ENCODE data around the gene KCNAB2. TPM values are rescaled to one million over a fixed set of nuclear protein-coding genes. Genes with fewer than 3 reads are reported as not detected.
"Not testable (repeated sequence)": the region's sequence is repeated elsewhere in the genome, so short reads cannot be mapped to it uniquely, and the experiment has no call there.

KCNAB2 gene
- polyA plus RNA-seq, 3 donors = 3.1 to 5.3 (median 4.1) TPM

DNA sequence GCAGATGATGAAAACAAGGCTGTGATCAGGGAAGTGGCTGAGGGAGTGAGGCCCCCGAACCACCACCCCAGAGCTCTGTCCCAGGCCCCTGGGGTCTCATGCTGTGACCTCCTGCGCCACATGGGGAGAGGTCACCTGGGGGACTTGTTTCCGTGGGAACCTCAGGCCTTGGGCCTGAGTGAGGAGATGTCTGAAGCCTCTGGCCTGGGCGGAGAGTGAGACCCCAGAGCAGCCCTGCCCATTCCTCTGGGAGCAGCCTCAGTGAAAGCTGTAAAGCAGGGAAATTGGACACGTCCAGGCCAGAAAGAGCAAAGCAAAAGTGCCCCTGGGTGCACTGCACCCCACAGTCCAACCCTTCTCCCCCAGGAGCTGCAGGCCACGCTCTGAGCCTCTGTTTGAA is 37.0 kb upstream of the KCNAB2 start:
- DNase-seq = no peak

DNA sequence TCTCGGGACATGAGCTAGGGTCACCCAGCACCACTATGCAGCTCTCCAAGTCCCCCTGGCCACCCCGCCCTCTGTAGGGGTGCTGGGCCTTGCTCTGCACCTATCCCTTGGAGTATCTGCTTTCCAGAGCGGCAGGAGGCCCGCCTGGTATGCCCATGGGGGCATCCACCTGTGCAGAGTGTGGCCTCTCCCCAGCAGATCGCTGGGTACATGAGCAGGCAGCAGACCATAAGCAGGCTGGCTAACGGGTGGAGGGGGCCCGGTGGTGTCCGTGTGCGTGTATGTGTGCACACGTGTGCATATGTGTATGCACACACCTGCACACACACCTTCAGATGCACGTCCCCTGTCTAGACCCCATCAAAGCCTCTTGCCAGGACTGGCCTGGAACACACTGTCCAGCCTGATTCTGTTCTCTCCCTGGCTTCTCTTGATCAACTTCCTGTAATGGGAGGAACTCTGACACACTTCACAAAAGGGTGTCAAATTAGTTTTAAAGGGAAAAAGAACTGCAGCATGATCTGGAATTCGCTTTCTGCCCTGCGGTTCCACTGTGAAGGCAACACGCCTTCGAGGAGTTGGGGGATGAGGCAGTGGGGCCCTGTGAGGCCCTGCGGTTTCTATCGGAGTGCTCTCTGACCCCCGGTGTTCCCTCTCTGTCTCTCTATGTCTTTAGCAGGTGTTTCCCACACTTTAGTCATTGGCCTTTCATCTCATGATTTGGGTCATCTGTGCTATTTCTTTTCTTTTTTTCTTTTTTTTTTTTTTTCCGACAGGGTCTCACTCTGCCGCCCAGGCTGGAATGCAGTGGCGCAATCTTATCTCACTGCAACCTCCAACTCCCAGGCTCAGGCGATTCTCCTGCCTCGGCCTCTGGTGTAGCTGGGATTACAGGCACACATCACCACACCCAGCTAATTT is 36.3 kb upstream of the KCNAB2 start:
- no peak for DNase-seq

DNA sequence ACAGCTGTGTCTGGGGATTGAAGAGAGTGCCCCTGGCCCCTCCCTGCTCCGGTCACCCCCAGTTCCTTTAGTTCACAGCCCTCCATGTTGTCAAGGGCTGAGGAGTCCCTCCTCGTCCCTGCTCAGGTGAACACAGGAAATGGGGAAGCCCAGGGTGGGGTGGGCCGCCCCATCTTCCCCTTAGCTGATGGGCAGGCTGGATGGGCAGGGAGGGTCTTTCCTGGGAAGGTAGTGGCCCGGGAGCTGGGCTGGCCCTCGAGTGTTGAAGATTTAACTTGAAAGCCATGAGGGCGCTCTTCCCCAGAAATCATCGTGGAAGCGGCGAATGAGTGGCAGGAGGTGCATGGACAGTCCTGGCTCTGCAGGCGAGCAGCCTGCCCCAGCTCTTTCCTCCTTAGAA is 35.1 kb upstream of the KCNAB2 start:
- no peak for DNase-seq

DNA sequence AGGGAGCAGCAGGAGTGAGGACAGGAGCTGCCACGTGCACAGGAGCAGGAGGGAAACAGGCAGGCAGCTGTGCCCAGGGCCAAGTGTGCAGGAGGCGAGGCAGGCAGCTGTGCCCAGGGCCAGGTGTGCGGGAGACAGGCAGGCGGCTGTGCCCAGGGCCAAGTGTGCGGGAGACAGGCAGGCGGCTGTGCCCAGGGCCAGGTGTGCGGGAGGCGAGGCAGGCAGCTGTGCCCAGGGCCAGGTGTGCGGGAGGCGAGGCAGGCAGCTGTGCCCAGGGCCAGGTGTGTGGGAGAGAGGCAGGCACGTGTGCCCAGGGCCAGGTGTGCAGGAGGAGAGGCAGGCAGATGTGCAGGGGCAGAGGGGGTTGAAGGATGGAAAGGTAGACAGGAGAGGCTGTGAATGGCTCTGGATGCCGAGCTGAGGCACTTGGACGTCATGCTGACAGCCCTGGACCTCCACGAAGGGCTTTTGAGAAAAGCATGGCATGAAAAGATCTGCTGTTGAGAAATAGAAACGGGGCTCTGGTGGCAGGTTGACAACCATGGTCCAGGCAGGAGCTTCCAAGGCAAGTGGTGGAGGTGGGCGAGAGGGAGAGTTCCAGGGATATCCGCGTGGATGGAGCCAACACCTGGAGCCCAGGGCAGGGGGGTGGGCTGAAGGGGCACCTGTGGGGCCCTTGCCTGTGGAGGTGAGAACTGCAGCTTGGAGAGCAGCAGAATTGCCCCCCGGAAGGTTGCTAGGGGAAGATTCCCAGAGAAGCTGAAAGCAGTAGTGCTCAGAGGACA is 34.3 kb upstream of the KCNAB2 start:
- no peak for DNase-seq

DNA sequence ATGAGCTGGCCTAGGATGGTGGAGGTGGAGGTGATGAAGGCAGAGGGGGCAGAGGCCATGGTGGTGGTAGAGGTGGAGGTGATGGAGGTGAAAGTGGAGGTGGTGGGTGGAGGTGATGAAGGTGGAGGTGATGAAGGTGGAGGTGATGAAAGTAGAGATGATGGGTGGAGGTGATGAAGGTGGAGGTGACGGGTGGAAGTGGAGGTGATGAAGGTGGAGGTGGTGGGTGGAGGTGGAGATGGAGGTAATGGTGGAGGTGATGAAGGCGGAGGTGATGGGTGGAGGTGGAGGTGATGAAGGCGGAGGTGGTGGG is 33.8 kb upstream of the KCNAB2 start:
- no peak for DNase-seq

DNA sequence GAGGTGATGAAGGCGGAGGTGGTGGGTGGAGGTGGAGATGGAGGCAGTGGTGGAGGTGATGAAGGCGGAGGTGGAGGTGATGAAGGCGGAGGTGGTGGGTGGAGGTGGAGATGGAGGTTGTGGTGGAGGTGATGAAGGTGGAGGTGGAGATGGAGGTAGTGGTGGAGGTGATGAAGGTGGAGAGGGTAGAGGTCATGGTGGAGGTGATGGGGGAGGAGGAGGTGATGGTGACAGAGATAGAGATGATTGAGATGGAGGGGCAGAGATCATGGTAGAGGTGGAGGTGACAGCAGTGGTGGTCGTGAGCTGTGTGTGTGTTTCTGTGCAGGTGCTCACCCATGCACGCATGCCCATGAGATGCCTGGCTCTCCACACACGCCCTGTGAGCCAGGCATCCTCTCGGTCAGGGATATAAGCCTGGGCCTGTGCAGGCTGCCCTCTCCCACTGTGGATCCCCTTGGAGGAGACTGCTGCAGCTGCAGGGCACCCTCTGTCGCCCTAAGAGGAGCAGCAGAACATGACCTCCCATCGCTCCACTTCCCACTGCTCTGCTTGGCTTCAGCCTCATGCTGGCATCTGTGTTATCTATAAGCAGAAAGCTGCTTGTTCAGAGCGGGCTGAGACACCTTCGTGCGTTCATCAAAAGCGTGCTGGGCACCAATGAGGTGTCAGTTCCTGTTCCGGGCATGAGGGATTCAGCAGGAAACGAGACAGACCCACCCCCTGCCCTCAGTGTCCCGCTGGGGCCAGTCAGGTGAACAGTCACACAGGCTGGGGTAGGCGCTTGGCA is 33.0 kb upstream of the KCNAB2 start:
- no peak for DNase-seq

DNA sequence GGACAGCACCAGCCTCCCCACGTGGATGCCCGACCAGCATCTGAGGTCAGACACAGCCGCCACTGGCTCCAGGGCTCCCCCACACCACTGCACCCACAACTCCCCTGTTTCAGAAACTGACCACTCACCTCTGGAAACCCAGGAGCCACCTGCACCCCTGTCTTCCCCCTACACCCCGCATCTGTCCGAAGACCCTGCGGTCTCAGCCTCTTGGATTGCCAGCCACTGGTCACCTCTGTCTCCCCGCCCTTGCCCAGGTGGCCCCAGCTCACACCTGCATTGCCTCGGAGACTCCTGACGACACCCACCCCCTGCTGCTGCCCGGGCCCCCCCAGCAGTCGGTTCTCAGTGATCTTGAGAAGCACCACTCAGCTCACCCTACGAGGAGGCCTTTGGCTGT is 32.2 kb upstream of the KCNAB2 start:
- DNase-seq = no peak

DNA sequence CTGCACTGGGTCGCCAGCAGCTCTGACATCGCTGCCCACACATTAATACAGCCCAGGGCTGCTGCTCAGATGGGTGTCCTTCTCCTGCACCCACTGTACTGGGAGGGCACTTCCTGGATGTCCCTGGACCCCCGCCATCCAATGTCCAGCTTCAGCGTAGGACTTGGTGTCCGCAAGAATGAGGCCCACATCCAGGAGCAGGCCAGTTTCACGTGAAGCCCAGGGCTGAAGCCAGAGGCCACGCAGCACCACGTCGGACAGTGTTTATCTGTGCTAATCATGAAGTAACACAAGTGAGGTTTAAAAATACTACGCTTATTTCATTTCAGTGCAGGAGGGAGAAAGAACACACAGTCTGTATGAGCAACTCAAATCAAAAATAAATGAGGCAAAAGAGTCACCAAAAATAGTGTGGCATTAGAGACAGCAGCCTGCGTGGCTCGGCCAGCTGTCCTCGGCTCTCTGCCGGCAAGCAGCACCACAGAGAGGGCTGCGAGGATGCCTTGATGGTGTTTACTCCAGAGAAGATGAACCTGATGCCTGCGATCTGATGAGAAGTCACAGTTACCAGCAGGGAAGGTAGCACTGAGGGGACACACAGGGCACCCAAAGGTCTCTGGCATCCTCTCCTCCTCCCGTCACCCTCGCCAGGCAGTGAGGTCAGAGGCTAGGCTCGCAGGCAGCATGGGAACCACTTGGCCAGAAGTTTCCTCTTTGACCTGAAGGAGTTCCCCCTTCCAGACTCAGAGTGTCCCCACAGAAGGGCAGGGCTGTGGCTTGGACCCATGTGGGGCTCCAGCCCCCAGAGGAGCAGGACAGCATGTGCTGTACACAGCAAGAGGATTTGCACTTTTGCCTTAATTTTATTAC is 31.3 kb upstream of the KCNAB2 start:
- DNase-seq = no peak

DNA sequence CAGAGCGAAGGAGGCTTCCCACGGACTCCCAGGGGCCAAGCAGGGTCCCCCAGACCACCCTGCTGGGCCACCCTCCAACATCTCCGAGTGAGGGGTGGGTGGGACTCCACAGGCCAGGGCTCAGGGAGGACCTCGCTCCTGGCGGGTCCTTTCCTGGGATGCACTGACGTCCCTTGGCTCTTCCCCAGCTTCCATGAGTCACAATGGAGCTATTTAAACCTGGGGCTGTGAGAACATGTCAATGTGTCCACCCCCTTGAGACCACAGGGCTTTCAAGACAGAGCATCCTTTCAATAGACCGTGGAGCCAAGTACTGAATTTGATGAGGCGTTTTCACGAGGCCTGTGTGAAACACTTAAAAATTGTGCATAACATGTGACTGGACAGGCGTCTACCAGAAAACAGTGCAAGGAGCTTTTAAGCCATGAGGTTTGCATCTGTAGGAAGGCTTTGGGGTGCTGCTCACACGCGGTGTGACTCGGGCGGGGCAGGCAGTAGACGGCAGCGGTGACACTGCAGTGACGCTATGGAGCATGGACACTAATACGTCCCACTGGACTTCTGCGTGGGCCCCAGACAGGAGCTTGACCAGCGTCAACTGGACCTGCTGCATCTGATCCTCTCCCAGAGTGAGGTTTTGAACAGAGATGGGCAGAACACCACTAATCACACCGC is 29.4 kb upstream of the KCNAB2 start:
- no peak for DNase-seq

DNA sequence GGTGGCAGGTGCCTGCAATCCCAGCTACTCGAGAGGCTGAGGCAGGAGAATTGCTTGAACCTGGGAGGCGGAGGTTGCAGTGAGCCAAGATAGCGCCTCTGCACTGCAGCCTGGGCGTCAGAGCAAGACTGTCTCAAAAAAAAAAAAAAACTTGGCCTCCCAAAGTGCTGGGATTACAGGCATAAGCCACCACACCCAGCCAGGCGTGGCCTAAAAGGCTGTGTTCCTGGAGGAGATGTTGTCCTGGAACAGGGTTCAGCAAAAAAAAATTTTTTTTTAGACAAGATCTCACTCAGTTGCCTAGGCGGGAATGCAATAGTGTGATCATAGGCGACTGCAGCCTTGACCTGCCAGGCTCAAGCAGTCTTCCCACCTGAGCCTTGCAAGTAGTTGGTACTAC is 28.0 kb upstream of the KCNAB2 start:
- DNase-seq = not testable (repeated sequence)

DNA sequence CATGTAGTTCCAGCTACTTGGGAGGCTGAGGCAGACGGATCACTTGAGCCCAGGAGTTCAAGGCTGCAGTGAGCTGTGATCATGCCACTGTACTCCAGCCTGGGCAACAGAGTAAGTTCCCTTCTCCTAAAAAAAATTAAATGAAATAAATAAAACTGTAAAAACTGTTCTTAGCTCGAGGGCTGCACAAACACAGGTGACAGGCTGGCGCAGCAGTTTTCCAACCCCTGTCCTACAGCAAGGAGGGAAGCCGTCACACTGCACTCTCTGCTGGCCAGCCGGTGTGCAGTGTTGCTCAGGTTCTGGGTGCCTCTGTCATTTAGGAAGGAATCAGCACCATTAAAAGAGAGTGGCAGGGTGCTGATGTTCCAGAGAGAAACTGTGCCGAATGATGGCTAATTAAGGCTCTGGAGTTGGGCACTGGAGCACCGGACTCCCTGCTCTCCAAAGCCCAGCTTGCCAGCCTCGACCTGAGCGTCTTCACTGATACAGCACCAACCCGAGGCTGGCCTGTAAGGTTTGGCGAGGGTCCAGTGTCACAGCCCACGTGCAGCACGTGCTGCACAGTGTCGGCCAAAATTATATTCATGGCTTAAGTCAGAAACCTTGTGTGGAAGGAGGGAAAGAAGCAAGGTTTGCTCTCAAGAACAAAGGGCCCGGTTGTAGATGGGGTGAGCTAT is 26.4 kb upstream of the KCNAB2 start:
- no peak for DNase-seq

DNA sequence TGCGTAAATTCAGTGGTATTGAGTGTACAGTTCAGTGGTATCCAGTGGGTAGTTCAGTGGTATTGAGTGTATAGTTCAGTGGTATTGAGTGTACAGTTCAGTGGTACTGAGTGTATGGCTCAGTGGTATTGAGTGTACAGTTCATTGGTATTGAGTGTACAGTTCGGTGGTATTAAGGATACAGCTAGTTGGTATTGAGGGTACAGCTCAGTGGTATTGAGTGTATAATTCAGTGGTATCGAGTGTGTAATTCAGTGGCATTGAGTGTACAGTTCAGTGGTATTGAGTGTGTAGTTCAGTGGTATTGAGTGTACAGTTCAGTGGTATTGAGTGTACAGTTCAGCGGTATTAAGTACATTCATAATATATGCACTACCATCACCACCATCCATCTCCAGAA is 23.5 kb upstream of the KCNAB2 start:
- no peak for DNase-seq

DNA sequence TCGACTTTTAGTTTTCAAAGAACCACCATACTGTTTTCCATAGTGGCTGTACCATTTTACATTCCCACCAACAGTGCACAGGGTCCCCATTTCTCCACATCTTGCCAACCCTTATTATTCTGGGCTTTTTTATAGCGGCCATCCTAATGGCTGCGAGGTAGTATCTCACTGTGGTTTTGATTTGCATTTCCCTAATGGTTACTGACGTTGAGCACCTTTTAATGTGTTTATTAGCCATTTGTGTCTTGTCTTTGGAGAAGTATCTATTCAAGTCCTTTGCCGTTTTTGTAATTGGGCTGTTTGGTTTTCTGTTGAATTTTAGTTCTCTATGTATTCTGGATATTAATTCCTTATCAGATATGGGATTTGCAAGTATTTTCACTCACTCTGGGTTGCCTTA is 22.3 kb upstream of the KCNAB2 start:
- no peak for DNase-seq

DNA sequence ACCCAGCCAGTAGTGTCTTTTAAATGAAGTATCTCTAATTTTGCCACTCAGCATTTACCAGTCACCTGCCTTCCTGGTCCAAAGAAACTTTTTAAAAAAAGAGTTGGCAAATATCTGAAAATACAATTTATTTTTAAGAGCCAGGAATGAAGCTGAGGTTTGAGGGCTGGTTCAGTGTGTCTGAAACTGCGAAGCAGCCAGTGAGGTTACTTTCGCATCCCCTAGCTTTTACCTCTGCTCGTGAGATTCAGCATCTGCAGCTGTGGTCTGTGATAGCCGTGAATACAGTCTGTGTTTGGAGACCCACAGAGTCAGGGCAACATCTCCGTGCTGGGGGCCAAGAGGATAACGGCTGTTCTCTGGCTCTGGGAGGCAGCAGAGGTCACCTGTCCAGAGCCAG is 21.3 kb upstream of the KCNAB2 start:
- no peak for DNase-seq

DNA sequence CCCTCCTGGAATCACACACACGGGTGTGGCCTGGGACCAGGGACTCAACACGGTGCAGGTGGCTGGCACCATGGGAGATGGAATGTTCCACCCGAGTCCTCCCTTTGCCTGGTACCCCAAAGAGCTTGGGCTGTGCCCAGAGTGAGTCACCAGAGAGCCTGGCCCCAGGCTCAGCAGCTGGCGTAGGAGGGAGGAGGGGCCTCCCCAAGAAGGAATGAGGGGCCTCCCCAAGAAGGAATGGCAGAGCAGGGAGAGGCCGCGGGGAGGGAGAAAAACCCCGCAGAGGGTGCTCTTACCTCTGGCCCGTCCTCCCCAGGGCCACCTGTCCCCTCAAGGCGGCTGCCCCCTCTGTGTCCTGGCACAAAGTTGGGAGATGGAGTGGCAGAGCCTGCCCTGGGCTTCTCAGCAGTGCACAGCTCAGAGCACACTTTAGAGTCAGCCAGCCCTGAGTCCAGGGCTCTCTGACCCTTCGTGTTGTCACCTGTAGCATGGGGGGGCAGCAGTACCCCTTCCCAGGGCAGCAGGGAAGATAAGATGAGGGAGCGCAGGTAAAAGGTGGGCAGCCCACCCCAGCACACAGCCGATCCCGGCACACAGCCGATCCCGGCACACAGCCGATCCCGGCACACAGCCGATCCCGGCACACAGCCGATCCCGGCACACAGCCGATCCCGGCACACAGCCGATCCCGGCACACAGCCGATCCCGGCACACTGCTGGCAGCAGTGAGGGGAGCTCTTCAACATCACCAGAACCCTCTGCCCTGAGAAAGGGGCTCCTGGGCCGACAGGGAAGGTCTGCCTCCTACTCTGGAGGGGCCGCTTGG is 20.2 kb upstream of the KCNAB2 start:
- no peak for DNase-seq

DNA sequence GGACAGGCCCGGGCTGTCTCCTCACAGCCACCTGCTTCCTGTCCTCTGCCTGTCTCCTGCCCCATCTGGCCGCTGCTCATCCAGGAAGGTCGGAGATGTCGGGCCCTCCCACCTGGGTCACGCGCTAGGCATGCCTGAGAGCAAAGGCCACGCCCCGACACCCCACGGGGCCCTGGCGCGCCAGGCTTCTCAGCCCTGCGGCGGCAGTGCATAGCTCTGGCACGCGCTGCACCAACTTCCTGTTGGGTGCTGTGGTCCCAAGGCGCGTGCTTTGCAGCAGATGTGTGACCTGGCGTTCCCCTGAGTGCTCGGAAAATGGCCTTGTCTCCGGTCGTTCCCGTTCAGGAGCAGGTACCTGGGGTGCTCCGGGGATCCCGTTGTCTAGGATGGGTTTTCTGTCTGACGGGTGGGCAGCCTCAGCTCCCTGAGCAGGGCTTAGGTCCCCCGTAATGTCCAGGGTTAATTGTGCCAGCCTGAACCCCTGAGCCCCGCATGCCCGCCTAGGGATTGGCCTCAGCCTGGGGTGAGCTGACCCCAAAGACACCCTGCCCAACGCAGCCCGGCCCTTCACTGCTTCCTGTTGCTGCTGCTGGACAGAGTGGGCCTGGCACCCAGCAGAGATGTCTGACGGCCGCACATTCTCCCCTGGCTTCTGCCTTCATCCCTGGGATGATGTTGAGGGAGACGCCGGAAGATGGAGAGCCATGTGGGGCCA is 19.4 kb upstream of the KCNAB2 start:
- no peak for DNase-seq

DNA sequence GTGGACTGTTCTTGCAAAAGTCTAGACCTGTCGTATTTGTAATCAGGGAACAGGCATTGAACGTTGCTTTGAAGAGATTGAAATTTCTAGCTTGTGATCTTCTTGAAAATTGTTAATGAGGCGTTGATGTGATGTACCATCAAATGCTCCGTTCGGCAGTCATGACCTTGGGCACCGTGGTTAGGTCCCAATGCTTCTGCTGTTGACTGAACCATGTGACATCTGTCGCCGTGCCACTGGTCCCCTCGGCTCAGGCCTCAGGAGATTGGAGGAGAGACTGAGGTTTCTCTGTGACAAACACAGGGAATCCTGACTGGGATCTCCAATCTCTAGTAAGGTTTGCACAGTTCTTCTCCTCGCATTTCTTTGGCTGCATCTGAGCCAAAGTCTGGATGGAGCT is 18.1 kb upstream of the KCNAB2 start:
- no peak for DNase-seq

DNA sequence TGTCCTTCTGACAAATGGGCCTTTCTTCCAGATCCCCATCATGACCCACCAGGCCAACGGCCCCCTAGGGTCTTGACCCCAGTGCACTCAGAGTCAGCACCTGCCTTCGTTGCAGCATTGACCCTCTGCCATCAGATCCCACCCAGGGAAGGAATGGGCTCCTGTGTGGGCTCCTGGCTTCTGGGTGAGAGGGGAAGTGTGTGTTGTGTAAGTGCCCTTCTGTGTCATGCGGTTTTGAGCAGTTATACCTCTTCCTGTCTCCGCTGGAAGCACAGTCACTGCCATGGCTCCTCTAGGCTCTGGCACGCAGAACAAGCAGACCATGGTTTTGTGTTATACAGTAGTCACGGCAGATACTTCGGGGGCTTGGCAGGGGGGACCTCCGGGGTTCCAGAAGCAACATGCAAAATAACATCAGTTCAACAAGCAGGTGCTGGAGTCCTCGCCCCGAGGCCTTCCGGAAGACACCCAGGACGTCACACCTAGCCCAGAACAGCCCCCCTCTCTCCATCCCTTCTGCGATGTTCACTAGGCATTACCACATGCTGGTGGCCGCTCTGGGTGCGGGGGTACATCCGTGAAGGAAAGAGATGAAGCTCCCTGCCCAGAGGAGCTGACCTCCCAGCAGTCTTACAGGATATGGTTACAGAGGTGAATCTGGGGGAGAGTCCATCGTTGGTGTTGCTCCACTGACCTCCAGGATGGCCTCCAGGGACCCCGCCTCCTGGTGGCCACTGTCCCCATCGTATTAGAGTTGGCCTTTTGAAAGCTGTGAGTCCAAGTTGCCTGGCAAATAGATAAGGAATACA is 17.4 kb upstream of the KCNAB2 start:
- no peak for DNase-seq

Data from renal pelvis (tissue), 4 donors.